KOPT-K1 (cell line): ENCODE results near the gene TMEM95.
"Not testable (repeated sequence)": the region's sequence is repeated elsewhere in the genome, so short reads cannot be mapped to it uniquely, and the experiment has no call there.

ENCODE experiments used
- H3K27ac ChIP-seq: fragments of 200-600 bp; sonication (generic); 2 replicates; pipeline ENCODE4 v1.5.1; 2016; ENCODE audit warnings: antibody characterized with exemption, mild to moderate bottlenecking, low read depth, low read length; ENCODE audit not compliant: poor library complexity, severe bottlenecking
- H3K36me3 ChIP-seq: fragments of 200-600 bp; sonication (generic); 2 replicates; pipeline ENCODE4 v1.5.1; 2017; ENCODE audit warnings: antibody characterized with exemption, mild to moderate bottlenecking, low read length, moderate library complexity; ENCODE audit not compliant: insufficient read depth
- H3K9me3 ChIP-seq: fragments of 200-600 bp; sonication (generic); 2 replicates; pipeline ENCODE4 v1.5.1; 2017; ENCODE audit warnings: antibody characterized with exemption, low read length, mild to moderate bottlenecking; ENCODE audit not compliant: insufficient read depth, poor library complexity, severe bottlenecking

Gene TMEM95

GRCh38 chr17:7351665-7352502 lies 3.1 kb upstream of the TMEM95 start, which contains the start of gene KCTD11:
Gene KCTD11 (plus strand): TSS chr17:7352162.
- Histone ChIP-seq H3K9me3 (no peaks in the 10 kb centered on the region), H3K36me3 (peaks cover 65% of the 10 kb centered on the region), H3K27ac (no peak within 1 kb of the TSS)

GRCh38 chr17:7352503-7352889 lies 2.5 kb upstream of the TMEM95 start:
- peaks cover 59% of the 10 kb centered on the region for H3K36me3 ChIP-seq
- no peaks in the 10 kb centered on the region for H3K9me3 ChIP-seq
- no peak overlapping the region for H3K27ac ChIP-seq

DNA sequence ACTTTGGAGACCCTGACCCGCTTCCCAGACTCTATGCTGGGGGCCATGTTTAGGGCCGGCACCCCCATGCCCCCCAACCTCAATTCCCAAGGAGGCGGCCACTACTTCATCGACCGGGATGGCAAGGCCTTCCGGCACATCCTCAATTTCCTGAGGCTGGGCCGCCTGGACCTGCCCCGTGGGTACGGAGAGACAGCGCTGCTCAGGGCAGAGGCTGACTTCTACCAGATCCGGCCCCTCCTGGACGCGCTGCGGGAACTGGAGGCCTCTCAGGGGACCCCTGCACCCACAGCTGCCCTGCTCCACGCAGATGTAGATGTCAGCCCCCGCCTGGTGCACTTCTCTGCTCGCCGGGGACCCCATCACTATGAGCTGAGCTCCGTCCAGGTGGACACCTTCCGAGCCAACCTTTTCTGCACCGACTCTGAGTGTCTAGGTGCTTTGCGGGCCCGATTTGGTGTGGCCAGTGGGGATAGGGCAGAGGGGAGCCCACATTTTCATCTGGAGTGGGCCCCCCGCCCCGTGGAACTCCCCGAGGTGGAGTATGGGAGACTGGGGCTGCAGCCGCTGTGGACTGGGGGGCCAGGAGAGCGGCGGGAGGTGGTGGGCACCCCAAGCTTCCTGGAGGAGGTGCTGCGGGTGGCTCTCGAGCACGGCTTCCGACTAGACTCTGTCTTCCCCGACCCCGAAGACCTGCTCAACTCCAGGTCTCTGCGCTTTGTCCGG lies 1.9 kb upstream of the TMEM95 start:
- Histone ChIP-seq H3K36me3 (peaks cover 53% of the 10 kb centered on the region), H3K27ac (no peak overlapping the region), H3K9me3 (no peaks in the 10 kb centered on the region)

- Histone ChIP-seq H3K27ac (no peak overlapping the region), H3K9me3 (no peaks in the 10 kb centered on the region), H3K36me3 (peaks cover 40% of the 10 kb centered on the region)
Measured at GRCh38 chr17:7354262-7354843, 603 bp upstream of the TMEM95 start.

DNA sequence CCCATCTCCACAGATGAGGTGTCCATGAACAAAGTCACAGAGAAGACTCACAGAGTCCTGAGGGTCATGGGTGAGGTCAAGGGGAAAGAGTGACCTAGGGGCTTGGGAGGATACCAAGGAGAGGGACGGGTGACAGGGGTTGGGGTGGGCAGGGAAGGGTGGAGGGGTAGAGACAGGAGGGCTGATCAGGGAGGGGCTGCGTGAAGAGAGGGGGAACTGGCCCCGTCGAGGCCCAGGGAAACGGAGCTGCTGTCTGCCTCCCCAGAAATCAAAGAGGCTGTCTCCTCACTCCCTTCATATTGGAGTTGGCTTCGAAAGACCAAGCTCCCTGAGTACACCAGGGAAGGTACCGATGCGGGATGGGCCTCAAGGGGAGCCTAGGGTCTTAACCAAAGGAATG lies 617 bp downstream of the TMEM95 start:
- H3K27ac ChIP-seq, result no peak overlapping the region
- H3K9me3 ChIP-seq, result no peaks in the 10 kb centered on the region
- H3K36me3 ChIP-seq, result peaks cover 33% of the 10 kb centered on the region

GRCh38 chr17:7356072-7356549 lies 1.2 kb downstream of the TMEM95 start:
- Histone ChIP-seq H3K27ac (no peak overlapping the region), H3K36me3 (peaks cover 28% of the 10 kb centered on the region), H3K9me3 (no peaks in the 10 kb centered on the region)

DNA sequence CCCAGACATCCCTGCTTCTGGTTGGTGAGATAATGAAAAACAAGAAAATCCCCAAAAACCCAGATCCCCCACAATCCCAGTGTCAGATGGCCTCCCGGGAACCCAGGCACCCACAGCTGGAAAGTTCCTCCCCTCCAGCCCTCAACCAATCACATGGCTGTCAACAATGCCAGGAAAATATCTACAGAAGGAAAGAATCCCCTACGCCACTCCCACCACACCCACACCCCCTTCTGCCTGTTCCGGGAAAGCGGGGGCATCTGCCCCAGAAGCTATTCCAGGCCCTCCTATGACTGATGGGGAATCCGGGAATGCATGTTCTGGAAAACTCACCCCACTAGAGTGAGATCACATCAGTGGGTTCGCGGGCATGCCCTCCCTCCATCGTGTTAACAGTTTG lies 1.8 kb downstream of the TMEM95 start:
- Histone ChIP-seq H3K27ac (no peak overlapping the region), H3K36me3 (peaks cover 22% of the 10 kb centered on the region), H3K9me3 (no peaks in the 10 kb centered on the region)

DNA sequence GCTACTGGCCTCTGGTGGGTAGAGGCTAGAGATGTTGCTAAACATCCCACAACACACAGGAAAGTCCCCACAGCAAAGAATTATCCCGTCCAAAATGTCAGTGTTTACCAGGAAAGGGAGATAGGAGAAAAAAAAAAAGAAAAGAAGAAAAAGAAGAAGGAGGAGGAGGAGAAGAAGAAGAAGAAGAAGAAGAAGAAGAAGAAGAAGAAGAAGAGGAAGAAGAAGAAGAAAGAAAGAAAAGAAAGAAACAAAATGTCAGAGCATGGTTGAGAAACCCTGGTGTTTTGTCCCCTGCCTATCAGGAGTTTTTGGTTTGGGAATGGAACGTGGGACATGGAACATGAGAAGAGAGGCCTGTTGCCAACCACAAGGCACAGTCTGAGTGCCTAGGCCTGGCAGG lies 2.4 kb downstream of the TMEM95 start:
- no peaks in the 10 kb centered on the region for H3K9me3 ChIP-seq
- no peak overlapping the region for H3K27ac ChIP-seq
- H3K36me3 ChIP-seq, result peaks cover 16% of the 10 kb centered on the region

GRCh38 chr17:7361906-7362305 lies 7.0 kb downstream of the TMEM95 start:
- no peak overlapping the region for H3K27ac ChIP-seq
- H3K9me3 ChIP-seq, result no peaks in the 10 kb centered on the region

GRCh38 chr17:7363311-7363710 lies 8.4 kb downstream of the TMEM95 start:
- Histone ChIP-seq H3K9me3 (no peaks in the 10 kb centered on the region), H3K27ac (no peak overlapping the region), H3K36me3 (no peaks in the 10 kb centered on the region)

More at GRCh38 chr17:7361906-7362305, 7.0 kb downstream of the TMEM95 start:
- no peaks in the 10 kb centered on the region for H3K36me3 ChIP-seq

- H3K9me3 ChIP-seq, H3K36me3 ChIP-seq, H3K27ac ChIP-seq: not testable (repeated sequence)
Measured at GRCh38 chr17:7365963-7366362, 11.0 kb downstream of the TMEM95 start.

DNA sequence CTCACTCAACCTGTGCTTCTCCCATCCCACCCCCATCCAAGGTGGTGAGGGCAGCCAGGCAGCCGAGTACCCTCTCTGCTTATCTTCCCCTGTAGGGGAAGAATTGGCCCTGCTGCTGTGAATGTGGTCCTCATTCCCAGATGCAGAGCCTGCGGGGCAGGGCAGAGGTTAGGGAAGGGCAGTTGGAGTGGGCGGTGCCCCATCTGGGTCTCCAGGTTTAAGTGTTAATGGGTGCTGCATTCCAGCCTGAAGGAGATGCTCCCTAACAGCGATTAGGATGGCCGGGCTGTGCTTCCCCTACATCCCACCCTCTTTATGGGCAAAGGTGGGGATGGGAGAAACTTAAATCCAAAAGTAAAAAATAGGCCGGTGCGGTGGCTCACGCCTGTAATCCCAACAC lies 12.1 kb downstream of the TMEM95 start:
- H3K9me3 ChIP-seq, result no peaks in the 10 kb centered on the region
- H3K27ac ChIP-seq, result no peak overlapping the region

GRCh38 chr17:7367918-7368598 lies 13.1 kb downstream of the TMEM95 start:
- no peak overlapping the region for H3K27ac ChIP-seq

More for the DNA sequence above, 12.1 kb downstream of the TMEM95 start:
- H3K36me3 ChIP-seq, result no peaks in the 10 kb centered on the region

GRCh38 chr17:7368599-7368994 lies 13.6 kb downstream of the TMEM95 start:
- H3K9me3 ChIP-seq, H3K36me3 ChIP-seq, H3K27ac ChIP-seq: not testable (repeated sequence)

More at GRCh38 chr17:7367918-7368598, 13.1 kb downstream of the TMEM95 start:
- H3K36me3 ChIP-seq, result no peaks in the 10 kb centered on the region
- no peaks in the 10 kb centered on the region for H3K9me3 ChIP-seq

DNA sequence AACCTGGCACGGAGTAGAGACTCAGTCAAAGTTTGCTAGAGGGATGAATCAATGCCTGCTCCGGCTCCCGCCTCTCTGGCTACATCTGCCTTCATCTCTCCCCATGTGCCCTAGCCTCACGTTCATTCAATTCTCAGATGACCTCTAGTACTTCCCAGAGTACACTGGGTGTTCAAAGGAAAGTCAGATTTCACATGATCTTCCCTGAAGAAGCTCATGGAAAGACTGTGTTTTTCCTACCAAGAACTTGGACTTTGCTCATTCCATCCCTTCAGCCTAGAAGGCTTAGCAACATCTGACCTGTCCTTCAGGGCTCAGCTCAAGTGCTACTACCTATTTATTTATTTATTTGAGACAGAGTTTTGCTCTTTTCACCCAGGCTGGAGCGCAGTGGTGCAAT lies 14.9 kb downstream of the TMEM95 start:
- no peaks in the 10 kb centered on the region for H3K36me3 ChIP-seq
- H3K9me3 ChIP-seq, result no peaks in the 10 kb centered on the region
- H3K27ac ChIP-seq, result no peak overlapping the region
